TTC549 (cell line): ENCODE results near the gene ZNF280C.
"Not testable (repeated sequence)": the region's sequence is repeated elsewhere in the genome, so short reads cannot be mapped to it uniquely, and the experiment has no call there.

Source experiments
- FAIRE-seq: peaks from 2 replicates; lab custom pipeline; 2012; peaks lifted over from hg19 to GRCh38; lab: Jason Lieb, UNC

Gene ZNF280C

DNA sequence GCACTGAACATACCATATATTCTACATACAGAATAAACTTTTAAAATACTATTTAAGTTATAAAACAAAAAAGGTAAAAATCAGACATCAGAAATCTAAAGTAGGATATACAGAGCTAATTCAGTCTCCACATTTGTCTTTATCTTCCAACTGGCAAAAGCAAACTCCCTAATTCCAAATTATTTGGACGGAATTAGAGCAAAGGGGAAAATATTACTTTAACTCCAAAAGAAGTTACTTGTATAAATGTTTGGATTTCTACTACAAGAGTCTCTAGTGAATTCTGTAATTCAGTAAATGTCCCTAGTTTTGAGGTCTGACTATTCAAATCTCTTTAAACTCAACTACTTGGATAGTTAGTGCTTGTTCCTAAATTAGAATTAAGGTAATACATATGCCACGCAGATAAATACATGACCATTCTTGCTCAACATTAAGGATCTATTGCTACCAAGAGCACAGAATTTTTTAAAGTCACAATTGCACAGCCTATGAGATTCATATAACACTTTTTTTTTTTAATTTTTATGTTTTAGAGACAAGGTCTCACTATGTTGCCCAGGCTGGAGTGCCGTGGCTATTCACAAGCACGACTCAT lies 7.3 kb downstream of the ZNF280C start:
- FAIRE-seq = no peak

DNA sequence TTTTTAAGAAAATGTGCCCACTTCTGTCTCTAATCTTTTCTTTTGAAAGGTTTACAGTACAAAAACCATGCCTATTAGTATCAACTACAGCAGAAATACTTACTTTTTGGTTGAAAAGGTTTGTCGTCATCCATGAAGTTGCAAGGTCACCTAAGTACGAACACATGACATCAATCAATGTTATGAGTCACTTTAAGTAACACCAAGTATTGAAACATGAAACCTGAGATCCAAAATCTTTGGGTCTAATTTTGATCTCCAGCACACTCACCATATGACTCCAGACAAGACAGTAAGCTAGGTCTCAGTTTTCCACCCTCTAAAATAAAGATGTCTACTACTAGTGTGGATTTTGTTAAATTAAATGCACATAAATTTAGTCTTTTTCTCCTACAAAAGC lies 8.4 kb downstream of the ZNF280C start:
- no peak for FAIRE-seq

DNA sequence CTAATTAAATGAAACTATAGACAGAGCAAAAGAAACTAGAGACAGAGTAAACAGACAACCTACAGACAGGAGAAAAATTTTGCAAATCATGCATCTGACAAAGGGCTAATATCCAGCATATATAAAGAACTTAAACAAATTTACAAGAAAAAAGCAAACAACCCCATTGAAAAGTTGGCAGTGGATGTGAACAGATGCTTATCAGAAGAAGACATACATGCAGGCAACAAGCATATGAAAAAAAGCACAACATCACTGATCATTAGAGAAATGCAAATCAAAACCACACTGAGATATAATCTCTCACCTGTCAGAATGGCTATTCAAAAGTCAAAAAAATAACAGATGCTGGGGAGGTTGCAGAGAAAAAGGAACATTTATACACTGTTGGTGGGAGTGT lies 14.8 kb downstream of the ZNF280C start:
- no peak for FAIRE-seq

DNA sequence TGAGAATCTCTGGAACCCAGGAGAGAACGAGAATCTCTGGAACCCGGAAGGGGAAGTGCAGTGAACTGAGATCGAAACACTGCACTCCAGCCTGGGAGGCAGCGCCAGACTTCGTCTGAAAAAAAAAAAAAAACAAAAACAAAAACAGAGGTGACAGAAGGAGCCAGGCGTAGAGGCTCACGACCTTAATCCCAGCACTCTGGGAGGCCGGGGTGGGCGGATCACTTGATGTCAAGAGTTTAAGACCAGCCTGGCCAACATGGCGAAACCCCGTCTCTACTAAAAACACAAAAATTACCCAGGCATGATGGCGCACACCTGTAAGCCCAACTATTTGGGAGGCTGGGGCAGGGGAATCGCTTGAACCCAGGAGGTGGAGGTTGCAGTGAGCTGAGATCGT lies 17.0 kb downstream of the ZNF280C start:
- no peak for FAIRE-seq

DNA sequence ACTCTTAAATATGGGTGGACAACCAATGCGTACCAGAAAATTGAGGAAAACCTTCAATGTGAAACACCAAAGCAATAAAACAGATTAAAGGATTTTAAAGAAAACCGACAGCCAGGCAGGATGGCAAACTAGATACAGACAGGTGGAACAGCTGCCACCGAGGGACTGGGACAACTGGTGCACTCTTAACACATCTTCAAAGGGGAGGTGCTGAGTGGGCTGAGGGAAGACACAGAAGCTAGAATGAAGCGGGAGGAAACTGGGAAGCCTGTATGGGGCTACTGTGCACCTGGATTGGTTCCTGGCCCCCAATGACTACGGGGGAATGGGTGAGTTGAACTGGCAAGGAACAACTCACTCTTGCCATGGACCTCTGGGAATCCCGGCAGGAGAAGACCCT lies 20.7 kb downstream of the ZNF280C start:
- FAIRE-seq = no peak

DNA sequence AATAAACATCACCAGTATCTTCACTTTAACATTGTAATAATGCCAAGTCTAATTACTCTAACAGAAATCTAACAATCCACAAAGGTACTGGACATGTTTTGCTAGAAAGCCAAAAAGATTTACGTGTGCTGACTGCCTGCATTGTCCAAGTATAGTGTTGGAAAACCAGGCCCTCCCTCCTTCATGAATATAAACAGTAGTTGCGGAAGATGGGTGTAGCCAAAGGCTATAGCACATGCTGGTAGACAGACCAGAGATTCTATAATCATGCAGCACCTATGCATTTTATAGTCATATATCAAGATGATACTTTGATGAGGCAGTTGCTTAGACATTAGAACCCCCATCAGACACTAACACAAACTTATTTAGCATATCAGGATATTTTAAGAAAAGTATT lies 22.6 kb downstream of the ZNF280C start:
- FAIRE-seq = no peak

DNA sequence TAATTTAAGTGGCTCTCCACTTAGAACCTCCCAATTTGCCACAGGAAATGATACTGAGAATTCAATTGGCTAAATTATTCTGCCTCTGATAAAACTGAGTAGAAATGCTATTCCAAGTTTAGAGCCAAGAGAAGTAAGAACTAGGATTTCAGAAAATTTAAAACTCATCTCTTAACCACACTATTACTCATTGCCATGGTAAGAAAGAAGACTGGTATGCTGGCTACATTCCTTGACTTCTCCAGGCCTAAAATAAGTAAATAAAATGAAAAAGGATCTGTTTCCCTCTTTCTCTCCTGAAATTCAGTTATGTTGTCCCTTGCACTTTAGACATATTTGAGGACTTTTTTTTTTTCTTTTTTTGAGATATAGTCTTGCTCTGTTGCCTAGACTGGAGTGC lies 23.3 kb downstream of the ZNF280C start:
- FAIRE-seq = no peak

DNA sequence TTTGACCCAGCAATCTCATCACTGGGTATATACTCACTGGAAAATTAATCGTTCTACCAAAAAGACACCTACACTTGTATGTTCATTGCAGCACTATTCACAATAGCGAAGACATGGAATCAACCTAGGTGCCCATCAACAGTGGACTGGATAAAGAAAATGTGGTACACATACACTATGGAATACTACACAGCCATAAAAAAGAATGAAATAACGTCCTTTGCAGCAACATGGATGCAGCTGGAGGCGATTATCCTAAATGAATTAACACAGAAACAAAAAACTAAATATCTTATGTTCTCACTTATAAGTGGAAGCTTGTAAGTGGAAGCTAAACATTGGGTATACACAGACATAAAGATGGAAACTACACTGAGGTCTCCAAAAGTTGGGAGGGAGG lies 37.5 kb downstream of the ZNF280C start:
- not testable (repeated sequence) for FAIRE-seq

DNA sequence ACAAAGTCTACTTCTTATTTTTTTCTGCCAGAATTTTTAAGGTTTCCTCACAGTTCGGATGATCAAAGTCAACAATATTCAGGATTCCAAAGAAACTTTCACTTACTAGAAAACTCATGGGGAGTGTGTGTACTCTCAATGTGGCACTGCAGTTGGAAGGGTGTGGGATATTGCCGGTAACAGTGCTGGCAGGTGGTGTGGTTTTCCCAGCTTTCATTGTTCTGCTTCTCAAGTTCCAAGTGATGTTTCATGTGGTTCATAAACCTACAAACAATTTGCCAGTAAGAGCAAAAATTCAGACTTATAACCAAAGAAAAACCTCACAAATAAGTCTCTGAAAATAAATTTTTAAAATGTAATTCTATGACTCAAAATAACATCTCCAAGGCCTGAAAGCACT lies 39.8 kb downstream of the ZNF280C start:
- no peak for FAIRE-seq

DNA sequence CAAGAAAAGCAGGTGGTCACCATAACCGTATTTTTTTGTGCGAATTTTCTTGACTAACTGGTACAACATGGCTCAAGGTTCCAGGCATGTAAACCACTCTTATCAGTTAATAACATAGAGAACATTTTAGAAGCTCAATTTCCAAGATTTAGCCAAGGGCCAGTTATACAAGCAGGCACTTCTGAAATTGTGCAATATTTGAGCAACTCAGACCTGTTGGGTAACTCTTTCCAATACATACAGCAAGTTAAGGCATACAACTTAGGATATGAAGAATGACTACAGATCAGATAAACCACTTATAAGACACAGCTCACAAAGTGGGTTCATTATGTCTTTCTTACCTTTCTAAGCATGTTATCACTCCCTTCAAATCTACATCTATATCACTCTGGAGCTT lies 43.9 kb downstream of the ZNF280C start:
- FAIRE-seq = no peak

DNA sequence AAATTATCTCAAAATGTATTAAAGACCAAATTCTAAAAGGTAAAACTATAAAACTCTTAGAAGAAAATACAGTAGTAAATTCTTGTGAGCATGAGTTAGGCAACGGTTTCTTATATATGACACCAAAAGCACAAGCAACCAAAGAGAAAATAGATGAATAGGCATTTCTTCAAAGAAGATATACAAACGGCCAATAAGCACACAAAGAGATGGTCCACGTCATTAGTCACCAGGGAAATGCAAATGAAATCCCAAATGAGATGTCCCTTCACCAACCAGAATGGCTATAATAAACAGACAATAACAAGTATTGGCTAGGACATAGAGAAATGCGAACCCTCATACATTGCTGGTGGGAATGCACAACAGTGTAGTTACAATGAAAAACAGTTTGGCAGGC lies 52.4 kb downstream of the ZNF280C start:
- FAIRE-seq = no peak

DNA sequence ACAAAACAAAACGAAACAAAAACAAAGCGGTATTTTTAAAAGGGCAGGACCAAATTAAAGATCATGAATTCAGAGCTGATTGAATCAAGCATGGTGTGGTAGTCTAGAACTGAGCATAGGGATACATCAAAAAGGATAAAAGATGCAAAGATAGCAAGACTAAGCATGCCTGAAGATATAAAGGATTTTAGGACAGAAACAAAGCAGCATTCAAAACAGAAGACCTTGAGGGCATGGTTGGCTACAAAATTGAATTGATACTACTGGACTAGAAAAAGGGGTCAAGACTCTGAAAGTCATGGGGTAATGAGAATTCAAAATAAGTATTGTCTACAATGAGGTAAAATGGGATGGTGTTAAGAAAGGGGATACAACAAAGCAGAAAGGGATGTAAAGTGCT lies 55.3 kb downstream of the ZNF280C start:
- FAIRE-seq = no peak

DNA sequence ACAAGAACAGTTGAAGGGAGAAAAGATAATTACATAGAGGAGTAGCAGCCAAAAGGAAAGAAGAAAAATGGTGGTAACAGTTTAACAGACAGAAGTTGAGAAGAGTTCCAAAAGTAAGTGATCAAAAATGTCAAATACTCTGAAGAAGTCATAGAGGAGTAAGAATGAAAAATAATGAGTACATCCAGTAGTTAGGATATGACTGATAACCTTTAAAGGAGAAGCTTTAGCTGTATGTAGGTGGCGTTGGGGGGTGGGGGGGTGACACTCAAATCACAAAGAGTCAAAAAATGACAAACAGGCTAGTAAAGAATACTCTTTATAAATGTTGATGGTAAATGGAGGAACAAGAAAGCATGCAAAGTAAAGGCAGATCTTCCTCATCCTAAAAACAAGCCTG lies 56.3 kb downstream of the ZNF280C start:
- FAIRE-seq = no peak

DNA sequence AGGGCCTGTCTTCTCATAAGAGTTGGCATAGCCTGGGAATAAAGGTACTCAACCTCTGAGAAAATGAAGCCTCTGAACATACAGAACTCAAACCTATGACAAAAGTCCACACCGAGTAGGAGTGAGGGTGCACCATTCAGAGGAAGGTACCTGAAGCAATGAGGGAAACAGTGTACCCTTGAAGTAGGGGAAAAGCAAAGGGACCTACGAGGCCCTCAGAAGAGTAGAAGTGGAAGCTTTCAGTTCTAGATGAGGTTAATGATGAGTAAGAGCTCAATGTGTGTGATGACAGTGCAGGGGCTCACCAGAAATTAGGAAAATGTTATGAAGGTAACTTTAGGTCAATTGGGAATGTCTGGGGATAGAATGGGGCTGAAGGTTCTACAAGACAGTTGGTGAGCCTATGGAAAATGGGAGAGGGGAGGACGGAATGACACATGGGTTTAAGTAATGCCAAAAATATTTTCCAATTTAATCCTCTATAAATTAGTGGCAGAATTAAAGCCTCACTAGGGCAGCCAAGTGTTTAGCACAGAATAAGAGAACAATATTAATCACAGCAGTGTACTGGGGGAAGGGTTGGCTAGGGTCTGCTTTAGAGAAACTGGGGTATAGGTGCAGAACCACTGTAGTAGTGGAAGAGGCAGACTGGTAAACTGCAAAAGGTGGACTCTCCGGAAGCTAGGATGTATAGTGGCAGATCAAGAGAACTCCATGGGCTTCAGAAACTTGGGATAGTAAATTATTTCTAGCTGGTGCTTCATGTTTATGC lies 57.1 kb downstream of the ZNF280C start:
- FAIRE-seq = no peak

DNA sequence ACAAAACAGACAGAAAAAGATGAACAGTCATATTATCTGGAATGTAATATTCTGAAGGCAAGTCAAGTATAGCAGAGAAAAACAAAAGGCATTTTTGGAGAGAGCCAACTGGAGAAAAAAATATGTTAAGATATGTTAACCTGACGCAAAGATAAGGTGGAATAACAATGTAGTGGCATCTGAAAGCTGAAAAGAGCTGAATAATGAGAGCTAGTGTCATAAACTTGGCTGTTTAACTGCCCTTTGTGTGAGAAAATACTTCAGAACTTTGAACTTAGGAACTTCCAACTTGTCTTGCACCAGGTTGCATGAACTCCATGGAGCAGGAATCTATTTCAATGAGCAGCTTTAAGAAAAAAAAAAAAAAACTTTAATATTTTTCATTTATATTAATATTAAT lies 64.1 kb downstream of the ZNF280C start:
- FAIRE-seq = no peak

DNA sequence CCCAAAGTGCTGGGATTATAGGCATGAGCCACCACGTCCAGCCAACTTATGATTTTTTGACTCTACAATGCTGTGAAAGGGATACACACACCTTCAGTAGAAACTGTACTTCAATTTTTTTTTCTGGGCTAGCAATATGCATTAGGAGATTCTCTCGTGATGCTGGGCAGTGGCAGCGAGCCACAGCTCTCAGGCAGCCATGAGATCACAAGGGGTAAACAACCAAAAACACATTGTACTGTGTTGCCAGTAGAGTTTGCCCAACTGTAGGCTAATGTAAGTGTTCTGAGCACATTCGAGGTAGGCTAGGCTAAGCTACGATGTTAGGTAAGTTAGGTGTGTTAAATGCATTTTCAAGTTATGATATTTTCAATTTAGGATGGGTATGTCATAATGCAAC lies 71.2 kb downstream of the ZNF280C start:
- no peak for FAIRE-seq

DNA sequence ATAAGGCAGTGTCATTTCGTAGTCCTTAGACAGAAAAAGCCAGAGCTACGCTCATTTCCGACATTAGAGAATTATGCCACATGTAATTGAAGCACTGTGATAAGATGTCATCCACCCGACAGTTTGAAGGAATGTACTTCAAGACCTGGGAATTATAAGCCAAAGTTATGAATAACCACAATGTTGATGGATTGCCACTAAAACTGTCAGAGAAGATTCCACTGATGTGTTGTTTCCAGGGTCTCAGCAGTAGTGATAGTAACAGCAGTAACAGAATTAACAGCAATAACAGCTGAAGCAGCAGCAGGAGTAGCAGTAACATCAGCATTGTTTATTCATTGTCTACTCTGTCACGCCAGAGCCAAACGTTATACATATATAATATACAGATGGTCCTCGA lies 72.2 kb downstream of the ZNF280C start:
- FAIRE-seq = no peak

DNA sequence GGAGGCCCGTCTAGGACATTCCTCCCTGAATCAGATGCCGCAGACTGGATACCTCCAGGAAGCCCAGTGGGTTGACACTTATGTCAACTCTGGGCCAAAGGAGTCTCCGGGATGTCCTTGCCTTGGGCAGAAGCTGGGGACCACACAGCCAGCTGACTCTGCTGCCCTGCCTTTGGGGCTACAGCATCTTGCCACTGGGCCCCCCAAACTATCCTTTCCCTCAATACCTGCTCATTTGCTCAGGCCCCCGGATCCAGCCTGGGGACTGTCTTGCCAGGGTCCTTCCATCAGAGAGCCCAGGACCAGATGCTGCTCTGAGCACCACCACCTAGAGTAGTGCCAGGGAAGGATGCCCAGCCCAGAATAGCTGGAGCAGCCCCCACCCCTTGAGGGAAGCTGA lies 77.9 kb downstream of the ZNF280C start:
- no peak for FAIRE-seq

DNA sequence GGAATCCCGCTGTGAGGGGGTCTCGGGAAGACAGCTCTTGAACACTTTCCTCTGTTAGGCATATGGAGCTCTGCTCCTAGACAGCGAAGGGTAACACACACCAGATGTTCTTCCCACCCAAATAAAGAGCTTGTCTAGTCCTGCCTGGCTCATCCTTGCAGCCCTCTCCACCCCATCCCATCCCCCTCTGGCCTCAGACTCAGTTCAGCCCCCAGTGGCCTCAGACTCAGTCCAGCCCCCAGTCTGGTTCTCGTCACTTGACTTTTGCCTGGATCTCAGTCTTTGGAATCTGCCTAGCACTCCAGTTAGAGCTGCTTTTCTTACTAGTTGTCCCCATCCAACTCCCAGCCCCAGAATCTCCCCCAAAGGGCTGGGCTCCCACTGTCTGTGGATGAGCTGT lies 82.0 kb downstream of the ZNF280C start:
- FAIRE-seq = no peak

DNA sequence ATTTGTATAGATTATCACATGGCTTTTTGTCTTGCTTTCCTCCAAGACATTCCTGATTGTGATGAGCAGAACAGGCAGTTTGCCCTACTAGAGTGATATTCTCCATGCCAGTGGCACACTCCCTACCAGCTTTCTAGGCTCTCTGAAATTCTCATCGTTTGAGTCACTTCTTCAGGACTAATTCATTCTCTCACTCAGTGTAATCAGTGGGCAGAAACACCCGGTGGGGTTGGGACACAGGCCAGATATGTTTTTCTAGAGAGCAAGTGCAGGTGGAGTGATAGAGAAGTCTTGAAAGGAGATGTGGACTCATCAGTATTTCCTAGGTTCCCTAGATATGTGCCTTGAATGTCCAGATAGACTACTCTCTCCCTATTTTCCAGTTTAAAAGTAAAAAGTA lies 83.8 kb downstream of the ZNF280C start:
- no peak for FAIRE-seq

DNA sequence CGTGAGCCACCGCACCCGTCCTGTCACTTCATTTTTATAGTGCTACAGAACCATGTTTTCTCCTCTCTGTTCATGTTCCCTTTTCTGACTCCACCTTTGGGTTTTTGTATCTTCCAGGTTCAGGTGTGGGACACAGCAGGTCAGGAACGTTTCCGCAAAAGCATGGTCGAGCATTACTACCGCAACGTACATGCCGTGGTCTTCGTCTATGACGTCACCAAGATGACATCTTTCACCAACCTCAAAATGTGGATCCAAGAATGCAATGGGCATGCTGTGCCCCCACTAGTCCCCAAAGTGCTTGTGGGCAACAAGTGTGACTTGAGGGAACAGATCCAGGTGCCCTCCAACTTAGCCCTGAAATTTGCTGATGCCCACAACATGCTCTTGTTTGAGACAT lies 84.5 kb downstream of the ZNF280C start:
- no peak for FAIRE-seq

DNA sequence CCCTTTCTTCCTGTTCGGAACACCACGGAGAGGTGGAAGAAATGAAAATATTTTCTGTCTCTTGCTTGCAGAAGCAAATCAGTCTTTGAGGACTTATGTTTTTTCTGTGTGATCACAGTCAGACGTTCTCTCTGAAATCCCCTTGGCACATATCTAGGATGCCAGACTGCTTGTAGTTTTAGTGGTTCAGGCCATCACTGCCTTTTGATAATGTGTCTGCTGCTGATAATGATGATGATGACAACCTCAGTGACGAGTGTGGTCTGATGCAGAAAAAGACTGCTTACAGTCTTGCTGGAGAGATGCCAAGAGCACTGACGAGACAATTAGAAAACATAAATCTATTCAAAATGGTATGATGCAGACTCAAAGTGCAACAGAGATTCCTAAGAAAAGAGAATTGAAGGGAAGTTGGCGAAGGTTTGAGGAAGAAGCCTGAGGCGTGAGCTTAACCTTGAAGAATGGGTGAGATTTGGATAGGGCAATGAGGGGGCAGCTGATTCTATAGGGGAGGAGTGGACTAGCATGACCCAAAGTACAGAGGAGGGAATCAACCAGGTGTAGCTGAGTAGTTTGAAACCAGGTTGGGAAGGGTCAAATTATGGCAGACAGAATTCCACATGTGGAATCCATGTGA lies 89.0 kb downstream of the ZNF280C start:
- no peak for FAIRE-seq

DNA sequence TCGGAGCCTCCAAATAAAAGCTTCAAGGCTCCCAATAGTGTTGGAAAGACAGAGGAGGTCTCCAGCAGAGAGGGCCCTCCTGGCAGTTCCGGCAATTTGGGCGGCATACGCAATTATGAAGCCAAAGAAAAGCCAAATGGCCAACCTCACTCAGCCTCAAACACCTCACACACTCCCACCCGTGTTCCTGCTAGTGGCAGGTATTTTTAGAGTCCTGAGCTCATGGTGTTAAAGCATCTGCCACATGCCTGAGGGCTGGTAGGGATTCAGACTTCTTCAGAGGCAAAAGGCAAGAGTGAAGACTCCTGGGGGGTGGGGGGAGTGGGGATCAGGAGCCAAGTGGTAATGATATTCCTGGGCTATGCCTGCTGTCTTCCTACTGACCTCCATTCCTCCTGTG lies 89.5 kb downstream of the ZNF280C start:
- FAIRE-seq = no peak

DNA sequence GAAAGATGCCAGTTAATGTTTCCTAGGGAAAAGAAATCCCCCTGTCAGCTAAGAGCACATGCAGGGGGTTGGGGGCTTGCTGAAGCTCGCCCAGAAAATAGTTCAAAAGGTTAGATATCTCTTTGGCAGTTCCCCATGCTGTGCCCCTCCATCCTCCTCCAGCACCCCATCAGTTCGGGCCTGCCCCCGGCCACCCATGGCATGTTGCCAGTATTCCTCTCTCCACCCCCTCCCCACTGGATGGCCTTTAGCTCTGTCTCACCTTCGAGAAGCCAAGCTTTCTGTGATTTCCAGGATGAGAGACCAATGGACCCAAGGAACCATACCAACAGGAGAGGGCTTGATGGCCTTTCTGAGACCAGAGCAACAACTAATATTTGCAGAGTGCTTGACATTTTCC lies 91.8 kb downstream of the ZNF280C start:
- no peak for FAIRE-seq
